GDM1 (cell line): ENCODE measurements around the gene BCR.

ENCODE experiments used
- DNase-seq: peaks from one replicate; lab custom pipeline; 2025; lab: John Stamatoyannopoulos, UW

Gene BCR

DNA sequence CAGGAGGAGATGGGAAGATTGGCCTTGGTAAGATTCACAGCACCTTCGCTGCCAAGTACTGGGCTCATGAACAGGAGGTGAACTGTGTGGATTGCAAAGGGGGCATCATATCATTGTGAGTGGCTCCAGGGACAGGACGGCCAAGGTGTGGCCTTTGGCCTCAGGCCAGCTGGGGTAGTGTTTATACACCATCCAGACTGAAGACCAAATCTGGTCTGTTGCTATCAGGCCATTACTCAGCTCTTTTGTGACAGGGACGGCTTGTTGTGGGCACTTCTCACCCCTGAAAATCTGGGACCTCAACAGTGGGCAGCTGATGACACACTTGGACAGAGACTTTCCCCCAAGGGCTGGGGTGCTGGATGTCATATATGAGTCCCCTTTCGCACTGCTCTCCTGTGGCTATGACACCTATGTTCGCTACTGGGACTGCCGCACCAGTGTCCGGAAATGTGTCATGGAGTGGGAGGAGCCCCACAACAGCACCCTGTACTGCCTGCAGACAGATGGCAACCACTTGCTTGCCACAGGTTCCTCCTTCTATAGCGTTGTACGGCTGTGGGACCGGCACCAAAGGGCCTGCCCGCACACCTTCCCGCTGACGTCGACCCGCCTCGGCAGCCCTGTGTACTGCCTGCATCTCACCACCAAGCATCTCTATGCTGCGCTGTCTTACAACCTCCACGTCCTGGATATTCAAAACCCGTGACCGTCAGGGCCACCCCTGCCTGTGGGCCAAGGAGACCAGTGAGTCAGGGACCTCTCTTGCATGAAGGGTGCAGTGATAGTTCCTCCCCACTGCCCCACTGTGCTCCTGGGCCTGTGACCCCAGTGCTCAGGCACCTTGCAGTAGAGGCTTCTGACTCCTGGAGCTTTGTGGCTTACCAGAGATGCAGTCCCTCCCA is 83.6 kb downstream of the BCR start:
- DNase-seq: no peak

DNA sequence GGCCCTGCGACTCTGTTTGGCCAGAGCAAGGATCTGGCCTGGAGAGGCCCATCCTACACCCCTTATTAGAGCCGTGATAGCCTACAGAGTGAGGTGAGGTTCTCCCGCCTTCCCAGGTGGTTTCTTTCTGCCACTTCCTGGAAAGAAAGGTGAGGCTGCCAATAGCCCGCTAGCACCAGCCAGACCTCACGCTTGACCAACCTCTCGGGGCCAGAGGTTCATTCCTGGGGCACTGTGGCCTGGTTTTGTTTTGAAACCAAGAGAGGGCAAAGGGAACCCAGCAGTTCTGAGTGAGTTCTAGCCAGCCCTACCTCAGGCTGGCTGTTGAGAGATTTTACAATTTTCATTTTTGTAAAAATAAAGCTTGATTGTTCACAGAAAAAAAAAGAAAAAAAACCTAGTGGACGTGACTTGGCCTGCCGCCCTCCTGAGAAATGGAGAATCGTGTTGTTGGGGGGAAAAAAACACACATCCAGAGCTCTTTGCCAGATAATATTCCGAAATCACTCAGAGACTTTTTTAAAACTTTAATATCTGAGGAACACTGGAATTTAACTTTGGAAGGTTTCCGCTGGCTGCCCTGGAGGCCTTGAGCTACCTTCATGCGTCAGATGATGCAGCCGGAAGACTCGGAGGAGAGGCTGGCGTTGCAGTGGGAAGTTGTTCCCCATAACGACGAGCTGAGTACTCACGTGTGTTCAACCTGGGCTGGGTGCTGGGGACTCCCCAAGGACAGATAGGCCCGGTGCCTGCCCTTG is 84.5 kb downstream of the BCR start:
- DNase-seq: no peak

GRCh38 chr22:23265368-23265700 is 85.0 kb downstream of the BCR start:
- no peak for DNase-seq

- no peak for DNase-seq
These were observed 86.5 kb downstream of the BCR start for GRCh38 chr22:23266780-23267179.

- DNase-seq: no peak
These were observed 87.1 kb downstream of the BCR start for GRCh38 chr22:23267226-23268043.

DNA sequence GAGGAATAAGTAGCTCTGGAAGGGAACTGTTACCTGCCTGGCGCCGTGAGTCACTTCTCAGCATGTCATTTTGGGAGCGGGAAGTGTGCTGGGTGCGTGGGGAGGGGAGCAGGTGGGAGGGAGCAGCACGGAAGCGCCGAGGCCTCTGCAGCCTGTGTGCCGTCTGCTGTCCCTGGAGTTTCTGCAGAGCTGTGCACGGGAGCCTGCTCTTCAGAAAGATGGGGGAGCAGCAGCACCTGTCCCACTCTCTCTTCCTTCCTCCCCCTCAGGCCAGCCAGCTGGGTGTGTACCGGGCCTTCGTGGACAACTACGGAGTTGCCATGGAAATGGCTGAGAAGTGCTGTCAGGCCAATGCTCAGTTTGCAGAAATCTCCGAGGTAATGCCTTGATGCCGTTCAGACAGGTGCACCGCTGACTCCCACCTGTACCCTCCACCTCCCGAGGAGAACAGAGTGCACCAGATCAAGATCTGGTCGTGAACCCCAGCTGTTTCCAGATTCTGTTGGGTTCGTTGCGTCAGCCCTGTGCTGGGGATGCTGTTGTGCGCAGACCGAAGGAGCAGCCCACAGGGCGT is 87.9 kb downstream of the BCR start:
- DNase-seq: no peak

DNA sequence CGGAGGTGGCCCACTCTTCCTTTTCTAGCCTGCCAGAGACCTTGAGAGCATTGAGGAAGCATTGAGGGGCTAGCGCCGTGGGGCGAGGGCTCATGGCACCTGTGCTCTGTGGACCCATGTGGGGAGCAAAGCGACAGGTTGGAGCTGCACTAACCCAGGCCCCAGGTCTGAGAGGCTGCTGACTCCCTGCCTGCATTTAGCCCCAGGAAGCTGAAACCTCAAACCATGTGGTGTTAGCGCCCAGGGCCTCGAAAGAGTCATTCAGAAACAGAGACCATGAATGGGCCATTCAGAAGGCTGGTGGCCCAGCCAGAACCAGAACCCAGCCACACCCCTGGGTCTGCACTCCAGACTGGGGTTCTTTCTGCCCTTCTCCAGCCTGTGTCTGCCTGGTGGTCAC is 88.6 kb downstream of the BCR start:
- no peak for DNase-seq

DNA sequence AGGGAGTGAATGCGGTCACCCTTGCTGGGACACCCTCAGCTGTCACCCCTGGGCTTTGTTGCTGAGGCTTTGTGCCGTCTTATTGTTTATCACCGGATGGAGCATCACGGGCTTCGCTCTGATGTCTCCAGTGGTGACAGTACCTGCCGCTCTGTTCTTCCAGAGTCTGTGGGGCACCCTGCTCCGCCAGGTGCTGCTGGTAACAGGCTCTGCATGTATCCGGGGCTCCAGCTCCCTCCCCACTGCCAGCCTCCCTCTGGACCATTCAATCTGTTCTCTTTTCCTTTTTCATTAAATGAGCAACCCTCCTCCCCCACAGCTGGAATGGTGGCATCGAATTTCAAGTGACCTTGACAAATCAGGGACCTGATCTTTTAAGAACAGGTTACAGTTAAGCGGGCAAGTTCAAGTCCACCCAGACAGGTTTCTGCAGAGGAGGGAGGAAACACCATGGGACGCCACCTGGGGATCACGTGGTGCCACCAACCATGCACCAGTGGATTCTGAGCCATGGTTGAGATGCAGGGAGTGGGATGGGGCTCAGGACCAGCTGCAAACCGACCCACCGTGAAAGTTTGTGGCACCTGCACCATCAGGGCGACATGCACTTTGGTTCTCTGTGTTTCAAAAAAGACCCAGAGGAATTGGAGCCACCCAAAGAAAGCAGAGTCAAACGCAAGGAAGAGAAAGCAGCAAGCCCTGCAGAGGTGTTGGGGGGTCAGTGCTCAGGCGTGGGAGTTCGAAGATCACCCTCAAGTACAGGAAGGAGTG is 89.3 kb downstream of the BCR start:
- no peak for DNase-seq

GRCh38 chr22:23270212-23270733 is 90.0 kb downstream of the BCR start:
- DNase-seq: no peak

GRCh38 chr22:23270798-23271596 is 90.7 kb downstream of the BCR start:
- no peak for DNase-seq

GRCh38 chr22:23271597-23271908 is 91.2 kb downstream of the BCR start:
- DNase-seq: no peak

DNA sequence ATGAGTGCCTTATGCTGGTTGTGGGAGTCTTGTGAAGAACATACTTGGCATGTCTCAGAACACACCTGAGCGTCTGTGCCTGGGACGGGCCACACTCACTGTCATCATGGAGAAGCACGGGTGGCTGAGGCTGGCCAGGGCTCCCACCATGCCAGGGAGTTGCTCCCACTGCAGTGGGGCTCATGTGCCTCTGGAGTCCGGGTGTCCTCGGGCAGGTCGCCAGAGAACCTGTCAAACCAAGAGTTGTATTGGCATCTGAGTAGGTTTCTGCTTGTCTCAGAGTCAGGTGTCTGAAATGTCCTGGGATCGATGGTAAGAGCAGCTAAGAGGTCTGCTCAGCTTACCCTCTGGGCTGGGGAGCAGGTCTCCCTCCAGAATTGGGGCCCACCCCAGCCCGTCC is 92.1 kb downstream of the BCR start:
- no peak for DNase-seq

DNA sequence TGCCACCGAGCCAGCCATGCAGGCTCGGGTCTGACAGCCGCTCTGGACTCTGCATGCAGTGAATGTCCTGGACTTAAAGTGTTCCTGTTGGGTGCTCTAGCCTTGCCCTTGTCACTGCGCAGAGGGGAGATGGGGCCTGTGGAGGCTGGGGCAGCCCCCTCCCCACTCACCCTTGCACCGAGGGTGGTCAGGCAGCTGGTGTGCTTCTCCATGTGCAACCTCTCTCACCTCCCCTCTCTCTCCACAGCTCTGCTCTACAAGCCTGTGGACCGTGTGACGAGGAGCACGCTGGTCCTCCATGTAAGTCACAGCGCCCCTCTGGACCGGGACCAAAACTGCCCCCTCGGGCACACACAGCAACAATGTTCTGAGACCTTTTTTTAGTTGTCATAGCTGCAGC is 92.5 kb downstream of the BCR start:
- DNase-seq: no peak

DNA sequence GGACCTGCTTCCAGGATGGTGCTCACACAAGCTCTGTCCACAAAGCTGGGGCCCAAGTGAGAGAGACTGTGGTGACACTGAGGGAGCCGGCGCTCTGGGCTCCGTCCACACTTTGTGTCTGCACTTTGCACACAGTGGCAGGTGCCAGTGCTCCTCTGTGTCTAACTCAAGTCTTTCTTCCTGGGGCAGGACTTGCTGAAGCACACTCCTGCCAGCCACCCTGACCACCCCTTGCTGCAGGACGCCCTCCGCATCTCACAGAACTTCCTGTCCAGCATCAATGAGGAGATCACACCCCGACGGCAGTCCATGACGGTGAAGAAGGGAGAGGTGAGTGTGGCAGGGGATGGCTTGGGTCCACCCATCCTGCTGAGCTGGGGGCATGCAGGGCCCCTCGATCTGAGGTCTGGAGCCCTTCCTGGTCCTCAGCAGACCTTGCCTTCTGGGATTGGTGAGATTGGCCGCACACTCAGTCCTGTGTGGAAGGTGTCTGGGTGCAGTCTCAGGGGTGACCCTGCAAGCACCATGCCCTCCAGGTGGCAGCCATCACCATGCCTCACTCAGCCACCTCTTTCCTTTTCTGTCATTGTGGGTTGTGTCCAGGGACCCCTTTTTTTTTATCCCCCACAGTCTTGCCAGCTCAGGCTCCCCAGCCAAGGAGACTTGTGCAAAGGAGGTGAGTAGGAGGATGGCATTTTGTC is 93.3 kb downstream of the BCR start:
- DNase-seq: no peak

DNA sequence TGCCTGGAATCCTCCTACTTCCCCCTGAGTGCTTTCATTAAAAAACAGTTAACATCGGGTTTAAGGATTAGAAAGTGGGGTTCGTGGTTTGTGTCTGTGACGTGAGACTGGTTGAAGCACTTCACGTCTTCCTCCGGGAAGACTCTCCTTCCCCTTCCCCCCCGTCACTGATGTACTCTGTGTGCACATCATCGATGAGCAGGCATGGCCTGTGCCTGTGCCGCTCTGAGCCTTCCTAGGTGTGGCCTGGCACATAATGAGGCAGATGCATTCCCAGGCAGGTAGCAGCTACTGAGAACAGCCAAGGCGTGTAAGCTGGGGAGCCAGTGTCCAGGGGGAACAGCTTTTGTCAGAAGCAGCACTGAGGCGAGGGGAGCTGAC is 93.8 kb downstream of the BCR start:
- DNase-seq: no peak

DNA sequence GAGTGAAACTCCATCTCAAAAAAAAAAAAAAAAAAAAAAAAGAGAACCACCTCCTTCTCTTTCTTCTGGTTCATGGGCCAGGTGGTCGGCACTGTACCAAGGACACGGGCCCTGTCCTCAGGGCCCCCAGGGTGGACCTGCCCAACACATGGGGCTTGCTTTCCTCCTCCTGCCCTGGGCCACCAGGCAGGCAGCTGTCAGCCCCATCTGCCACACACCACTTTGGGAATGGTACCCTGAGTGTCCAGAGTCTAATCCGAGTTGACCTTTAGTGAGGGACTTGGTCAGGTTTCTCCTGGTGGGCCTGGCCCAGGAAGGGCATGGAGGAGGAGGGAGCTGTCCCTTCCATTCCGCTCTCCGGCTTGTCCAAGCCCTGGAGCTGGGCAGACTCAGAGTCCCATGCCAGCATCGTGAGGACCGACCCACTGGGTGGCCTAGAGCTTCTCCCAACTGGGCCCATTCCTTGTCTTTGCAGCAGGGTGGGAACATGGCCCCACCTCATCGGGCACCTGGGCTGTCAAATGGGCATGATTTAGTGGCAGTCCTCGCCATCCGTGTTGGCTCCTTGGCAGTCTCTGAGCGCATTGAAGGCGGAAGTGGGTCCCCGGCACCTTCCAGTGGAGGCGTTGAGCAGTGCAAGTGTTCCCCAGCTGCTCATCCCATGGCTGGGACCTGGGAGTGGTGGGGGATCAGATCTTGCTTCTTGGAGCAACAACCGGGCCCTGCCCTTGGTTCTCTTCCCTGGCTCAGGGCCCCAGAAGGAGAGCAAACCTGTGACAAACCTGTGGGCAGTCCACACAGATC is 94.8 kb downstream of the BCR start:
- no peak for DNase-seq

GRCh38 chr22:23275751-23276150 is 95.4 kb downstream of the BCR start:
- no peak for DNase-seq

- no peak for DNase-seq
These were observed 96.6 kb downstream of the BCR start for GRCh38 chr22:23276656-23277582.
